HEK293 (cell line): ENCODE measurements around the gene HNRNPUL1.
A peak's percentile ranks its signal among the peaks of the same experiment; 100 is the strongest.

Source experiments
- KLF8 ChIP-seq: fragments of 450-650 bp; formaldehyde crosslinking; IDR thresholded peaks from 2 replicates; pipeline ENCODE4 v1.5.1; 2016; ENCODE audit warnings: missing biosample characterization, missing genetic modification characterization
- KLF9 ChIP-seq: fragments of 450-650 bp; formaldehyde crosslinking; IDR thresholded peaks from 2 replicates; pipeline ENCODE4 v1.5.1; 2016; ENCODE audit warnings: missing biosample characterization, missing genetic modification characterization, low read depth
- MZF1 ChIP-seq: fragments of 450-650 bp; formaldehyde crosslinking; IDR thresholded peaks from 2 replicates; pipeline ENCODE4 v1.5.1; 2017; ENCODE audit warnings: missing biosample characterization, missing genetic modification characterization, borderline replicate concordance
- SCRT1 ChIP-seq: fragments of 450-650 bp; formaldehyde crosslinking; IDR thresholded peaks from 2 replicates; pipeline ENCODE4 v1.5.1; 2016; ENCODE audit warnings: missing biosample characterization, missing genetic modification characterization, borderline replicate concordance
- SP3 ChIP-seq: fragments of 450-650 bp; formaldehyde crosslinking; IDR thresholded peaks from 2 replicates; pipeline ENCODE4 v1.5.1; 2016; ENCODE audit warnings: missing biosample characterization, missing genetic modification characterization
- ZNF132 ChIP-seq: fragments of 450-650 bp; formaldehyde crosslinking; IDR thresholded peaks from 2 replicates; pipeline ENCODE4 v1.5.1; 2017; ENCODE audit warnings: missing biosample characterization, missing genetic modification characterization, borderline replicate concordance
- ZNF146 ChIP-seq: fragments of 450-650 bp; formaldehyde crosslinking; IDR thresholded peaks from 2 replicates; pipeline ENCODE4 v1.5.1; 2016; ENCODE audit warnings: missing biosample characterization, missing genetic modification characterization
- ZNF16 ChIP-seq: fragments of 450-650 bp; formaldehyde crosslinking; IDR thresholded peaks from 2 replicates; pipeline ENCODE4 v1.5.1; 2016; ENCODE audit warnings: low read depth, missing biosample characterization, missing genetic modification characterization
- ZNF391 ChIP-seq: fragments of 450-650 bp; formaldehyde crosslinking; IDR thresholded peaks from 2 replicates; pipeline ENCODE4 v1.5.1; 2016; ENCODE audit warnings: low read depth, missing biosample characterization, missing genetic modification characterization, borderline replicate concordance
- ZNF394 ChIP-seq: fragments of 450-650 bp; formaldehyde crosslinking; IDR thresholded peaks from 2 replicates; pipeline ENCODE4 v1.5.1; 2016; ENCODE audit warnings: missing biosample characterization, missing genetic modification characterization, mild to moderate bottlenecking, moderate library complexity, borderline replicate concordance
- ZNF548 ChIP-seq: fragments of 450-650 bp; formaldehyde crosslinking; IDR thresholded peaks from 2 replicates; pipeline ENCODE4 v1.5.1; 2016; ENCODE audit warnings: missing biosample characterization, missing genetic modification characterization
- ZNF555 ChIP-seq: fragments of 450-650 bp; formaldehyde crosslinking; conservative IDR thresholded peaks from 2 replicates; pipeline ENCODE4 v1.5.1; 2017; ENCODE audit warnings: missing biosample characterization, mild to moderate bottlenecking, missing genetic modification characterization, inconsistent platforms
- ZNF558 ChIP-seq: fragments of 450-650 bp; formaldehyde crosslinking; IDR thresholded peaks from 2 replicates; pipeline ENCODE4 v1.5.1; 2016; ENCODE audit warnings: missing biosample characterization, missing genetic modification characterization
- ZNF596 ChIP-seq: fragments of 450-650 bp; IDR thresholded peaks from 2 replicates; pipeline ENCODE4 v1.5.0; 2018; ENCODE audit warnings: missing biosample characterization, mild to moderate bottlenecking, missing genetic modification characterization, moderate library complexity
- ZNF629 ChIP-seq: fragments of 450-650 bp; formaldehyde crosslinking; IDR thresholded peaks from 2 replicates; pipeline ENCODE4 v1.5.1; 2017; ENCODE audit warnings: missing biosample characterization, missing genetic modification characterization
- ZNF777 ChIP-seq: fragments of 450-650 bp; formaldehyde crosslinking; IDR thresholded peaks from 2 replicates; pipeline ENCODE4 v1.5.1; 2017; ENCODE audit warnings: missing biosample characterization, missing genetic modification characterization, borderline replicate concordance
- ZNF837 ChIP-seq: fragments of 450-650 bp; formaldehyde crosslinking; IDR thresholded peaks from 2 replicates; pipeline ENCODE4 v1.5.1; 2016; ENCODE audit warnings: missing biosample characterization, missing genetic modification characterization
- ZSCAN16 ChIP-seq: fragments of 450-650 bp; formaldehyde crosslinking; IDR thresholded peaks from 2 replicates; pipeline ENCODE4 v1.5.1; 2016; ENCODE audit warnings: missing biosample characterization, missing genetic modification characterization
- ZXDB ChIP-seq: fragments of 450-650 bp; formaldehyde crosslinking; IDR thresholded peaks from 2 replicates; pipeline ENCODE4 v1.5.1; 2016; ENCODE audit warnings: missing biosample characterization, missing genetic modification characterization
- TF ChIP-seq, protein P1 (sequence below): fragments of 450-650 bp; formaldehyde crosslinking; IDR thresholded peaks from 2 replicates; pipeline ENCODE4 v1.5.1; 2016; ENCODE audit warnings: missing biosample characterization, missing genetic modification characterization
- TF ChIP-seq, protein P2 (sequence below): fragments of 450-650 bp; formaldehyde crosslinking; IDR thresholded peaks from 2 replicates; pipeline ENCODE4 v1.5.1; 2016; ENCODE audit warnings: missing biosample characterization, missing genetic modification characterization, low read depth
- TF ChIP-seq, protein P3 (sequence below): fragments of 450-650 bp; IDR thresholded peaks from 2 replicates; pipeline ENCODE4 v1.5.1; 2018; ENCODE audit warnings: missing biosample characterization, mild to moderate bottlenecking, missing genetic modification characterization

HNRNPUL1 gene

DNA sequence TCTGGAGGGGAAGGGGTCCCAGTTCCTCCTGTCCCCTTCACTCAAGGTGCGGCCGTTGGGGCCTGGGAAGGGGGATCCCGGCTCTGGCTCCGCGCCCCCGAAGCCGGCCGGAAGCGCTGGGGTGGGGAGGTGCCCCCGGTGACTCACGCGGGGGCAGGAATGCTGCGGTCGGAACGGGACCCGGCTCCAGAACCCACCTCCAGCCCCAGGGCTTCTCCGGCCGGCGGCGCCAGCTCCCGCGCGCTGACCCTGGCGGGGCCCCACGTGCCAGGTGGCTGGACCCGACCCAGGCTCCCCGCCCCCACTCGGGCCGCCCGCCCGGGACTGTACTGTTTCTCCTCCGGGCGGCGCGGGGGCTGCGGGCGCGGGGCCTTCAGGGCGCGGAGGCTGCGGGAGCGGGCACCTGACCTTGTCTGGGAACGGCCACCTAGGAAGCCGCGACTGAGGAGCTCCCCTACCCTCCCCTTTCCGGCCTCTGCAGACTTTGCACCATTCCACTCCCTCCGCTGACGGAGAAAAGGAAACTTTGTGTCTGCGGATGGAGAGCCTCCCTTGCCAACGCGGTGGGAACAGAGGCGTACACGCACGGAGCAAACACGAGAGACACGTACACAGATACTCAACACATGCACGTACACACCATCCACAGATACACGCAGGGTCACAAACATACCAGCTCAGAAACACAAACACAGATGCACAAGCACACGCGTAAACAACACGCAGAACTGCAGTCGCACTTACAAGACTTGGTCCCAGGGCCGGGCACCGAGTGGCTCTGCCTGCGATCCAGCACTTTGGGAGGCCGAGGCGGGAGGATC lies 37.9 kb upstream of the HNRNPUL1 start (continued):
- TF ChIP-seq, protein P1, sequence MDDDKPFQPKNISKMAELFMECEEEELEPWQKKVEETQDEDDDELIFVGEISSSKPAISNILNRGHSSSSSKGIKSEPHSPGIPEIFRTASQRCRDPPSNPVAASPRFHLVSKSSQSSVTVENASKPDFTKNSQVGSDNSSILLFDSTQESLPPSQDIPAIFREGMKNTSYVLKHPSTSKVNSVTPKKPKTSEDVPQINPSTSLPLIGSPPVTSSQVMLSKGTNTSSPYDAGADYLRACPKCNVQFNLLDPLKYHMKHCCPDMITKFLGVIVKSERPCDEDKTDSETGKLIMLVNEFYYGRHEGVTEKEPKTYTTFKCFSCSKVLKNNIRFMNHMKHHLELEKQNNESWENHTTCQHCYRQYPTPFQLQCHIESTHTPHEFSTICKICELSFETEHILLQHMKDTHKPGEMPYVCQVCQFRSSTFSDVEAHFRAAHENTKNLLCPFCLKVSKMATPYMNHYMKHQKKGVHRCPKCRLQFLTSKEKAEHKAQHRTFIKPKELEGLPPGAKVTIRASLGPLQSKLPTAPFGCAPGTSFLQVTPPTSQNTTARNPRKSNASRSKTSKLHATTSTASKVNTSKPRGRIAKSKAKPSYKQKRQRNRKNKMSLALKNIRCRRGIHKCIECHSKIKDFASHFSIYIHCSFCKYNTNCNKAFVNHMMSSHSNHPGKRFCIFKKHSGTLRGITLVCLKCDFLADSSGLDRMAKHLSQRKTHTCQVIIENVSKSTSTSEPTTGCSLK (tag by site-specific recombination) = 0 out of 2 replicates have a peak, but pooled peaks have one; percentile 56
- TF ChIP-seq, protein P2, sequence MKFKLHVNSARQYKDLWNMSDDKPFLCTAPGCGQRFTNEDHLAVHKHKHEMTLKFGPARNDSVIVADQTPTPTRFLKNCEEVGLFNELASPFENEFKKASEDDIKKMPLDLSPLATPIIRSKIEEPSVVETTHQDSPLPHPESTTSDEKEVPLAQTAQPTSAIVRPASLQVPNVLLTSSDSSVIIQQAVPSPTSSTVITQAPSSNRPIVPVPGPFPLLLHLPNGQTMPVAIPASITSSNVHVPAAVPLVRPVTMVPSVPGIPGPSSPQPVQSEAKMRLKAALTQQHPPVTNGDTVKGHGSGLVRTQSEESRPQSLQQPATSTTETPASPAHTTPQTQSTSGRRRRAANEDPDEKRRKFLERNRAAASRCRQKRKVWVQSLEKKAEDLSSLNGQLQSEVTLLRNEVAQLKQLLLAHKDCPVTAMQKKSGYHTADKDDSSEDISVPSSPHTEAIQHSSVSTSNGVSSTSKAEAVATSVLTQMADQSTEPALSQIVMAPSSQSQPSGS (tag by site-specific recombination) = no peak
- TF ChIP-seq ZXDB (tag by site-specific recombination) (peak; percentile 51), ZNF16 (tag by site-specific recombination) (no peak), ZNF837 (no peak), ZNF629 (tag by site-specific recombination) (no peak), ZNF132 (tag by site-specific recombination) (no peak), ZNF558 (tag by site-specific recombination) (no peak), ZNF555 (tag by site-specific recombination) (no peak), ZNF777 (peak; percentile 82), ZNF596 (tag by site-specific recombination) (no peak), ZNF146 (tag by site-specific recombination) (no peak), ZNF394 (0 out of 2 replicates have a peak, but pooled peaks have one; percentile 31), ZNF548 (tag by site-specific recombination) (no peak), SCRT1 (no peak), KLF8 (tag by site-specific recombination) (peak; percentile 81; the same call in 1 of the 2 replicates), MZF1 (tag by site-specific recombination) (no peak), ZSCAN16 (tag by site-specific recombination) (no peak), SP3 (tag by site-specific recombination) (peak; percentile 64; the same call in 1 of the 2 replicates), KLF9 (tag by site-specific recombination) (0 out of 2 replicates have a peak, but pooled peaks have one; percentile 16), ZNF391 (tag by site-specific recombination) (no peak)
- TF ChIP-seq, protein P3, sequence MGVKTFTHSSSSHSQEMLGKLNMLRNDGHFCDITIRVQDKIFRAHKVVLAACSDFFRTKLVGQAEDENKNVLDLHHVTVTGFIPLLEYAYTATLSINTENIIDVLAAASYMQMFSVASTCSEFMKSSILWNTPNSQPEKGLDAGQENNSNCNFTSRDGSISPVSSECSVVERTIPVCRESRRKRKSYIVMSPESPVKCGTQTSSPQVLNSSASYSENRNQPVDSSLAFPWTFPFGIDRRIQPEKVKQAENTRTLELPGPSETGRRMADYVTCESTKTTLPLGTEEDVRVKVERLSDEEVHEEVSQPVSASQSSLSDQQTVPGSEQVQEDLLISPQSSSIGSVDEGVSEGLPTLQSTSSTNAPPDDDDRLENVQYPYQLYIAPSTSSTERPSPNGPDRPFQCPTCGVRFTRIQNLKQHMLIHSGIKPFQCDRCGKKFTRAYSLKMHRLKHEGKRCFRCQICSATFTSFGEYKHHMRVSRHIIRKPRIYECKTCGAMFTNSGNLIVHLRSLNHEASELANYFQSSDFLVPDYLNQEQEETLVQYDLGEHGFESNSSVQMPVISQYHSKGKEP (tag by site-specific recombination) = no peak
